Panc1 (cell line): ENCODE measurements around the gene UBE2V1.

Source experiments
- CTCF ChIP-seq: fragments of 450-650 bp; IDR thresholded peaks from 2 replicates; pipeline ENCODE4 v1.5.1; 2017; ENCODE audit warnings: mild to moderate bottlenecking
- POLR2AphosphoS5 ChIP-seq: IDR thresholded peaks from 2 replicates; pipeline ENCODE4 v1.6.1; 2012; ENCODE audit warnings: mild to moderate bottlenecking, low read depth, low read length, moderate library complexity
- REST ChIP-seq, 2 experiments: IDR thresholded peaks; 2 replicates each; pipeline ENCODE4 v1.6.1; 2011 to 2012; ENCODE audit warnings: low read depth in 2 of 2, control low read depth in 1 of 2, low read length in 1 of 2, mild to moderate bottlenecking in 1 of 2, moderate library complexity in 1 of 2; ENCODE audit not compliant: insufficient read depth in 1 of 2
- SIN3A ChIP-seq: IDR thresholded peaks from 2 replicates; pipeline ENCODE4 v1.6.1; 2012; ENCODE audit warnings: low read depth, mild to moderate bottlenecking, low read length, moderate library complexity, borderline replicate concordance; ENCODE audit not compliant: insufficient read depth
- TCF7L2 ChIP-seq: IDR thresholded peaks from 2 replicates; pipeline ENCODE4 v1.6.1; 2011; ENCODE audit warnings: mild to moderate bottlenecking, low read depth, low read length, inconsistent platforms

- TF ChIP-seq REST (IDR thresholded peaks at IDR 0.05; ENCODE audit: insufficient read depth in 1 of 2, low read depth in 2 of 2, low read length in 1 of 2) (no peak), CTCF (no peak), POLR2AphosphoS5 (no peak), TCF7L2 (no peak), SIN3A (no peak)
Measured at GRCh38 chr20:50049442-50050026, 63.4 kb downstream of the UBE2V1 start.
